KMS-11 (cell line): ENCODE data around the gene ZNF500.

Source experiments
- H2AFZ ChIP-seq: fragments of 200-600 bp; sonication (generic); 2 replicates; pipeline ENCODE4 v1.6.1; 2016; ENCODE audit warnings: antibody characterized with exemption, mixed run types, low read depth
- H3K27ac ChIP-seq: fragments of 200-600 bp; sonication (generic); 2 replicates; pipeline ENCODE4 v1.6.1; 2016; ENCODE audit warnings: mild to moderate bottlenecking, mixed run types
- H3K27me3 ChIP-seq: fragments of 200-600 bp; sonication (generic); 2 replicates; pipeline ENCODE4 v1.6.1; 2017; ENCODE audit warnings: mild to moderate bottlenecking, low read depth, mixed run types, moderate library complexity; ENCODE audit not compliant: insufficient read depth
- H3K36me3 ChIP-seq: fragments of 200-600 bp; sonication (generic); 2 replicates; pipeline ENCODE4 v1.6.1; 2017; ENCODE audit warnings: mild to moderate bottlenecking, mixed run types; ENCODE audit not compliant: insufficient read depth
- H3K4me1 ChIP-seq: fragments of 200-600 bp; sonication (generic); 2 replicates; pipeline ENCODE4 v1.6.1; 2016; ENCODE audit warnings: mild to moderate bottlenecking, low read depth, mixed run types; ENCODE audit not compliant: poor library complexity, severe bottlenecking
- H3K4me2 ChIP-seq: fragments of 200-600 bp; sonication (generic); 2 replicates; pipeline ENCODE4 v1.7.0; 2016; ENCODE audit warnings: mild to moderate bottlenecking, mixed run types
- H3K4me3 ChIP-seq: fragments of 200-600 bp; sonication (generic); IDR thresholded peaks from 2 replicates; pipeline ENCODE4 v1.6.1; 2017; ENCODE audit warnings: low read depth, low read length, mixed read lengths; ENCODE audit not compliant: insufficient read depth
- H3K79me2 ChIP-seq: fragments of 200-600 bp; sonication (generic); 2 replicates; pipeline ENCODE4 v1.6.1; 2016; ENCODE audit warnings: low read depth, mixed run types; ENCODE audit not compliant: insufficient read depth
- H3K9ac ChIP-seq: fragments of 200-600 bp; sonication (generic); 2 replicates; pipeline ENCODE4 v1.6.1; 2016; ENCODE audit warnings: mild to moderate bottlenecking, mixed run types
- H4K20me1 ChIP-seq: fragments of 200-600 bp; sonication (generic); 2 replicates; pipeline ENCODE4 v1.6.1; 2016; ENCODE audit warnings: mild to moderate bottlenecking, mixed run types; ENCODE audit not compliant: insufficient read depth
- TF ChIP-seq, protein P1 (sequence below): fragments of 200-600 bp; sonication (generic); conservative IDR thresholded peaks from 2 replicates; pipeline ENCODE4 v1.6.1; 2017; ENCODE audit warnings: low read depth, mild to moderate bottlenecking, antibody characterized with exemption, low read length, moderate library complexity, mixed read lengths

Gene ZNF500

GRCh38 chr16:4811773-4812172 is 44.8 kb upstream of the ZNF500 start:
- Histone ChIP-seq H3K9ac (no peak overlapping the region), H3K27ac (no peak overlapping the region), H3K36me3 (peaks cover 27% of the 10 kb centered on the region; the same call in 1 of the 2 replicates), H4K20me1 (no peaks in the 10 kb centered on the region), H3K27me3 (no peaks in the 10 kb centered on the region), H3K4me2 (no peak overlapping the region), H3K4me3 (no peak overlapping the region), H2AFZ (no peak overlapping the region), H3K4me1 (no peaks in the 10 kb centered on the region), H3K79me2 (no peaks in the 10 kb centered on the region)
- TF ChIP-seq, protein P1, sequence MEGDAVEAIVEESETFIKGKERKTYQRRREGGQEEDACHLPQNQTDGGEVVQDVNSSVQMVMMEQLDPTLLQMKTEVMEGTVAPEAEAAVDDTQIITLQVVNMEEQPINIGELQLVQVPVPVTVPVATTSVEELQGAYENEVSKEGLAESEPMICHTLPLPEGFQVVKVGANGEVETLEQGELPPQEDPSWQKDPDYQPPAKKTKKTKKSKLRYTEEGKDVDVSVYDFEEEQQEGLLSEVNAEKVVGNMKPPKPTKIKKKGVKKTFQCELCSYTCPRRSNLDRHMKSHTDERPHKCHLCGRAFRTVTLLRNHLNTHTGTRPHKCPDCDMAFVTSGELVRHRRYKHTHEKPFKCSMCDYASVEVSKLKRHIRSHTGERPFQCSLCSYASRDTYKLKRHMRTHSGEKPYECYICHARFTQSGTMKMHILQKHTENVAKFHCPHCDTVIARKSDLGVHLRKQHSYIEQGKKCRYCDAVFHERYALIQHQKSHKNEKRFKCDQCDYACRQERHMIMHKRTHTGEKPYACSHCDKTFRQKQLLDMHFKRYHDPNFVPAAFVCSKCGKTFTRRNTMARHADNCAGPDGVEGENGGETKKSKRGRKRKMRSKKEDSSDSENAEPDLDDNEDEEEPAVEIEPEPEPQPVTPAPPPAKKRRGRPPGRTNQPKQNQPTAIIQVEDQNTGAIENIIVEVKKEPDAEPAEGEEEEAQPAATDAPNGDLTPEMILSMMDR = no peak

GRCh38 chr16:4811242-4811641 is 44.3 kb upstream of the ZNF500 start:
- H3K4me1 ChIP-seq = no peaks in the 10 kb centered on the region
- no peaks in the 10 kb centered on the region for H4K20me1 ChIP-seq
- no peaks in the 10 kb centered on the region for H3K79me2 ChIP-seq
- H3K9ac ChIP-seq = no peak overlapping the region
- no peak overlapping the region for H3K4me2 ChIP-seq
- H3K27ac ChIP-seq = no peak overlapping the region
- no peak overlapping the region for H3K4me3 ChIP-seq
- H3K27me3 ChIP-seq = no peaks in the 10 kb centered on the region
- H3K36me3 ChIP-seq = peaks cover 26% of the 10 kb centered on the region; the same call in 1 of the 2 replicates
- TF ChIP-seq, protein P1 = no peak
- no peak overlapping the region for H2AFZ ChIP-seq

DNA sequence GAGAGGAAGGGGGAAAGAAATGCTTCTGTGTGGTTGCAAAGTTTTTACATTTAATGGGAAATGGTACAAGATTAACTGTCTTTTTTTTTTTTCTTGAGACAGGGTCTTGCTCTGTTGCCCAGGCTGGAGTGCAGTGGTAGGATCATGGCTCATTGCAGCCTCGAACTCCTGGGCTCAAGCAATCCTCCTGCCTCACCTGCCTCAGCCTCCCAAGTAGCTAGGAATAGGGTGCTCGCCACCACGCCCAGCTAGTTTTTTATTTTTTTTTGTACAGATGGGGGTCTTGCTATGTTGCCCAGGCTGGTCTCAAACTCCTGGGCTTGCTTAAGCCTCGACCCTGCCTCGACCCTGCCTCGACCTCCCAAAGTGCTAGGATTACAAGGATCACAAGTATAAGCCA is 39.3 kb upstream of the ZNF500 start:
- Histone ChIP-seq H3K36me3 (peaks cover 8% of the 10 kb centered on the region; the same call in 1 of the 2 replicates), H3K27ac (no peak overlapping the region), H3K27me3 (no peaks in the 10 kb centered on the region), H3K9ac (no peak overlapping the region), H3K4me2 (no peak overlapping the region), H3K4me1 (peaks cover 8% of the 10 kb centered on the region), H2AFZ (no peak overlapping the region), H4K20me1 (no peaks in the 10 kb centered on the region), H3K4me3 (no peak overlapping the region), H3K79me2 (no peaks in the 10 kb centered on the region)
- TF ChIP-seq, protein P1 = no peak

GRCh38 chr16:4805231-4805630 is 38.3 kb upstream of the ZNF500 start:
- TF ChIP-seq, protein P1 = no peak
- Histone ChIP-seq H3K4me2 (no peak overlapping the region), H3K4me1 (peaks cover 13% of the 10 kb centered on the region), H3K36me3 (peaks cover 8% of the 10 kb centered on the region; the same call in 1 of the 2 replicates), H2AFZ (no peak overlapping the region), H3K9ac (no peak overlapping the region), H3K27ac (no peak overlapping the region), H3K27me3 (no peaks in the 10 kb centered on the region), H3K4me3 (no peak overlapping the region), H3K79me2 (no peaks in the 10 kb centered on the region), H4K20me1 (no peaks in the 10 kb centered on the region)
